Left kidney (tissue), 2 donors: ENCODE data around the gene NDRG2. TPM values are rescaled to one million over a fixed set of nuclear protein-coding genes. Genes with fewer than 3 reads are reported as not detected.

Experiments
- DNase-seq: peaks from one replicate; pipeline ENCODE4 v3.0.0-alpha.2; 2013
- polyA plus RNA-seq: library from polyadenylated mRNA; unstranded; fragments of 120-200 nt; gene quantifications from one replicate; pipeline ENCODE4 v1.2.1, GENCODE V29; 2013; ENCODE audit not compliant: insufficient read length

The NDRG2 gene
- polyA plus RNA-seq, 1 donor = 175 TPM

GRCh38 chr14:20976291-20976690 is 48.6 kb downstream of the NDRG2 start:
- DNase-seq = no peak

GRCh38 chr14:20973501-20973900 is 51.4 kb downstream of the NDRG2 start:
- no peak for DNase-seq

- no peak for DNase-seq
Observed at GRCh38 chr14:20971705-20972021, 53.2 kb downstream of the NDRG2 start.

- DNase-seq = peak; percentile 83
Observed at GRCh38 chr14:20970983-20971704, 53.7 kb downstream of the NDRG2 start.

GRCh38 chr14:20970647-20970982 is 54.2 kb downstream of the NDRG2 start:
- DNase-seq = no peak

GRCh38 chr14:20969336-20969735 is 55.5 kb downstream of the NDRG2 start:
- no peak for DNase-seq

Other genes starting within 250 kb of the NDRG2 start
- 5.0 TPM for gene RNASE6, start 243.8 kb downstream of the NDRG2 start, polyA plus RNA-seq
- 98.4 TPM for gene RNASE1, start 222.2 kb downstream of the NDRG2 start, polyA plus RNA-seq
- gene RNASE3, start 133.7 kb downstream of the NDRG2 start, polyA plus RNA-seq = 1.2 TPM
- 1.1 TPM for gene RNASE2, start 69.6 kb downstream of the NDRG2 start, polyA plus RNA-seq
- gene METTL17, start 35.1 kb downstream of the NDRG2 start, polyA plus RNA-seq = 124 TPM
- gene SLC39A2, start 25.8 kb downstream of the NDRG2 start, polyA plus RNA-seq = 1.3 TPM
- gene TPPP2, start 5.2 kb upstream of the NDRG2 start, polyA plus RNA-seq = 2.7 TPM
- gene RNASE13, start 9.7 kb upstream of the NDRG2 start, polyA plus RNA-seq = 0.68 TPM
- 0.55 TPM for gene RNASE7, start 17.3 kb upstream of the NDRG2 start, polyA plus RNA-seq
- gene RNASE8, start 32.8 kb upstream of the NDRG2 start, polyA plus RNA-seq = not detected
- gene ARHGEF40, start 45.2 kb upstream of the NDRG2 start, polyA plus RNA-seq = 82.7 TPM
- 22.8 TPM for gene ZNF219, start 73.6 kb upstream of the NDRG2 start, polyA plus RNA-seq
- 1.3 TPM for gene TMEM253, start 76.0 kb upstream of the NDRG2 start, polyA plus RNA-seq
- gene OR5AU1, start 131.0 kb upstream of the NDRG2 start, polyA plus RNA-seq = 0.05 TPM
- 908 TPM for gene HNRNPC, start 244.4 kb upstream of the NDRG2 start, polyA plus RNA-seq